Measurements from ENCODE around the gene DDN.

Gene DDN

GRCh38 chr12:49043241-49043640 is 44.1 kb upstream of the DDN start:
- TF ChIP-seq CTCF (IDR thresholded peaks at IDR 0.05; ENCODE audit: insufficient read depth, low read length, poor library complexity, severe bottlenecking): no peak
- Histone ChIP-seq H3K27me3 (replicated peaks; ENCODE audit: control insufficient read depth, insufficient read depth, low read length) (no peaks in the 10 kb centered on the region), H3K36me3 (ENCODE audit: control insufficient read depth, insufficient read depth, low read length) (peaks cover 71% of the 10 kb centered on the region), H3K4me3 (replicated peaks; ENCODE audit: low read depth, low read length) (no peak overlapping the region)
- DNase-seq (ENCODE audit: extremely low read depth, insufficient read length): no peak

GRCh38 chr12:49041881-49042484 is 42.8 kb upstream of the DDN start:
- H3K4me3 ChIP-seq (replicated peaks; ENCODE audit: low read depth, low read length): no peak overlapping the region
- TF ChIP-seq CTCF (IDR thresholded peaks at IDR 0.05; ENCODE audit: insufficient read depth, low read length, poor library complexity, severe bottlenecking): no peak
- no peak for DNase-seq (ENCODE audit: extremely low read depth, insufficient read length)
- H3K36me3 ChIP-seq (ENCODE audit: control insufficient read depth, insufficient read depth, low read length): peaks cover 74% of the 10 kb centered on the region
- H3K27me3 ChIP-seq (replicated peaks; ENCODE audit: control insufficient read depth, insufficient read depth, low read length): no peaks in the 10 kb centered on the region

GRCh38 chr12:49041036-49041880 is 42.1 kb upstream of the DDN start:
- H3K27me3 ChIP-seq (replicated peaks; ENCODE audit: control insufficient read depth, insufficient read depth, low read length): no peaks in the 10 kb centered on the region
- H3K36me3 ChIP-seq (ENCODE audit: control insufficient read depth, insufficient read depth, low read length): peaks cover 70% of the 10 kb centered on the region
- no peak for DNase-seq (ENCODE audit: extremely low read depth, insufficient read length)
- TF ChIP-seq CTCF (IDR thresholded peaks at IDR 0.05; ENCODE audit: insufficient read depth, low read length, poor library complexity, severe bottlenecking): no peak
- no peak overlapping the region for H3K4me3 ChIP-seq (replicated peaks; ENCODE audit: low read depth, low read length)

DNA sequence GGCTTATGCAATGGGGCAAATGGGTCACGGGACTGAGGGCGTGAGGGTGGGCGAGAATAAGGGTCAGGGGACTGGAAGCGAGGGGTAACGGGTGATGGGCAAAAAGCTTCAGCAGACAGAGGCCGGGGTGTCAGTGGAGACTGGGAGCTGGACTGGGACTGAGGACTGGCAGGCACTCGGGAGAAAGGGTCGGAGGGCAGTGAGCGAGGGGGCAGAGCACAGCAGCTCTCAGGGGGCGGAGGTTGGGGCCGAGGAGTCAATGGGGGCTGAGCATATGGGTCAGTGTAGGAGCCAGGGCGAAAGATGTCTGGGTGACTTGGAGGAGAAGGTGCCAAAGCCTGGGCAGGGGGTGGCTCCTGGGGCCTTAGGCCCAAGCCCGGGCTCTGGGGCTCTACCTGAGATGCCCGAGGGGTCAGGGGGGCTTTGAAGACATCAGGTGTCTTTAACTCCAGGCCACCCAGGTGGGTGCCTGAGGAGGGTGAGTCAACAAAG is 41.2 kb upstream of the DDN start:
- Histone ChIP-seq H3K36me3 (ENCODE audit: control insufficient read depth, insufficient read depth, low read length) (peaks cover 62% of the 10 kb centered on the region), H3K27me3 (replicated peaks; ENCODE audit: control insufficient read depth, insufficient read depth, low read length) (no peaks in the 10 kb centered on the region), H3K4me3 (replicated peaks; ENCODE audit: low read depth, low read length) (no peak overlapping the region)
- no peak for DNase-seq (ENCODE audit: extremely low read depth, insufficient read length)
- no peak for TF ChIP-seq CTCF (IDR thresholded peaks at IDR 0.05; ENCODE audit: insufficient read depth, low read length, poor library complexity, severe bottlenecking)

- TF ChIP-seq CTCF (IDR thresholded peaks at IDR 0.05; ENCODE audit: insufficient read depth, low read length, poor library complexity, severe bottlenecking): no peak
- H3K36me3 ChIP-seq (ENCODE audit: control insufficient read depth, insufficient read depth, low read length): peaks cover 64% of the 10 kb centered on the region
- H3K4me3 ChIP-seq (replicated peaks; ENCODE audit: low read depth, low read length): no peak overlapping the region
- H3K27me3 ChIP-seq (replicated peaks; ENCODE audit: control insufficient read depth, insufficient read depth, low read length): no peaks in the 10 kb centered on the region
- DNase-seq (ENCODE audit: extremely low read depth, insufficient read length): no peak
These were observed 40.5 kb upstream of the DDN start for GRCh38 chr12:49039421-49040363.

Data from GM06990 (cell line).